Right renal pelvis (tissue), 4 donors: ENCODE measurements around the gene CGNL1. TPM values are rescaled to one million over a fixed set of nuclear protein-coding genes. Genes with fewer than 3 reads are reported as not detected.

Source experiments
- DNase-seq, 4 donors: peaks; one replicate each; pipeline ENCODE4 v3.0.0-alpha.2; 2013; ENCODE audit warnings: low read depth in 4 of 4, low spot score in 3 of 4, missing footprints in 1 of 4
- polyA plus RNA-seq, 4 donors: library from polyadenylated mRNA; unstranded; fragments of 120-200 nt; gene quantifications; one replicate each; pipeline ENCODE4 v1.2.1, GENCODE V29; 2013; ENCODE audit not compliant: insufficient read length in 4 of 4

The CGNL1 gene
- polyA plus RNA-seq, 4 donors = 57.5 to 67.3 (median 63.9) TPM

GRCh38 chr15:57348081-57348480 is 28.2 kb upstream of the CGNL1 start:
- DNase-seq = no peak

DNA sequence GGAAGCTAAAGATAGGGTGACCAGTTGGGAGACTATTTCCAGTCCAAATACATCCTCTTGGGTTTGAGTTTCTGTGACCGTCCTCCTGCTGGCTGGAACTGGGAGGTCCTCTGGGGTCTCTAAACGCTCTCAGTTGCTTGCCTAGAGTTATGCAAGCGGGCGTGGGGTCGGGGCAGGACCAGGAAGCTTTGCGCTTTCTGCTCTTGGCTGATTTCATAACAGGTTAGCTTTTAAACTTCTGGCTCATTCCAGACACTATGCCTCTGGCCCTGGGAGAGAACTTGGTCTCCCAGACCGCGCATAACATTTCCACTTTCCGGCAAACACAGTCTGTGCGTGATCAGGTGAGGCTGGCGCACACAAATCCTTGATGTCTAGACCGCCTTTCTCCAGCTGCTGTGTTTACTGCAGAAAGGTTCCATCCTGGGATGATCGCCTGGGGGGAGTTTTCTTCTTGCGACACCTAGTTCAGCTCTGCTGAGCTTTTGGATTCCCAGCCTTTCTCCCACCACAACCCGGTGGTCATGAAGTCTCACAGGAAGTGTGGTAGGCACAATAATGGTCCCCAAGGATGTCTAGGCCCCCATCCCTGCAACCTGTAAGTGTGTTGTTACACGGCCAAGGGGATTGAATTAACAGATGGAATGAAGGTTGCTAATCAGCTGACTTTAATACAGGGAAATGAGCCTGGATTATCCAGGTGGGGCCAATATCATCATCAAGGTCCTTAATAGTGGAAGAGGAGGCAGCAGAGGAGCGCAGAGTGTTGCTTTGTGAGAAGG is 23.6 kb upstream of the CGNL1 start:
- DNase-seq = no peak

- DNase-seq = no peak
Measured at GRCh38 chr15:57353317-57353804, 22.9 kb upstream of the CGNL1 start.

DNA sequence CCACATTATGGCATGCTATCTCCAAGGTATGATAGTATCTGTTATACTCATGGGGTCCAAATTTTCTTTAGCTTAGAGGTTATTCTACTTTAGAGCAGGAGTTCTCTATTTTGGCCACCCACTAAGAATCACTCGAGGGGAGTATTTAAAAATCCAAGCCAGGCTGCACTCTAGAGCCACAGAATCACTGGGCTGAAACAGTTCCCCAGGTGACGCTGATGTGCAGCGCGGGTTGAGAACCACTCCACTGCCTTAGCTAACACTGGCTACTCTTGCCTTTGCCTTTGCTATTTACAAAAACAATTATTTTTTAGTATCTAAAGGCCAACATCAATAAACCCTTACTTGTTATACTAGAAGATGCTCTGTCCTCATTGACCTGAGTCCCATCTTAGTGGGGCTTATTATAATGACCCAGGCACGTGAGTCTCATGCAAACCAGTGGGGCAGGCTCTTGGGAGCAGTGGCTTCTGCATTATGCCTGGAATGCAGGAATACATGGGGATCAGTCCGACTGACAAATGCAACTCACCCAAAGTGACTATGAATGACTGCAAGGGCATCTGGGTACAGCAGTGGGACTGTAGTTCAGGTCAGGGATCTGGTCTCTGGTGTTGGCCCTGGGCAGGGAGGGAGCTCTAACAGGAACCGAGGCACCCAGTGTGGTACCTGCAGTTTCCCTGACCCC is 21.7 kb upstream of the CGNL1 start:
- no peak for DNase-seq

DNA sequence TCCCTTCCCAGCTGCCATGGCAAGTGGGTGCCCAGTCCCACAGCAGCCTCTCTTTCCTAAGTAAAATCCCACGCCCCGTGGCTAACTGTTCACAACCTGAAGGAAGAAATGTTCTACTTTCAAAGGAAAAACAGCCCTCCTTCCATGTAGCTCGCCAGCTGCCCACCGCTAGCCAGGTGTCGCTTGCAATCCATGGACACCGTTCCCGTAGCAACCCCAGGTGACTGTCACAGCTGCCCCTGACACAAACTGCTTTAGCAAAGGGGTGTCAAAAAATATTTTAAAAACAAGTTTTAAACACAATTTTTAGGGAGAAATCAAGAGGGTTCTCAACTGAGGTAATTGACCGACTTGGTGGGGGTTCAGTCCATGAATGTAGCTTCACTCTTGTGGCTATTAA is 21.0 kb upstream of the CGNL1 start:
- DNase-seq = no peak

DNA sequence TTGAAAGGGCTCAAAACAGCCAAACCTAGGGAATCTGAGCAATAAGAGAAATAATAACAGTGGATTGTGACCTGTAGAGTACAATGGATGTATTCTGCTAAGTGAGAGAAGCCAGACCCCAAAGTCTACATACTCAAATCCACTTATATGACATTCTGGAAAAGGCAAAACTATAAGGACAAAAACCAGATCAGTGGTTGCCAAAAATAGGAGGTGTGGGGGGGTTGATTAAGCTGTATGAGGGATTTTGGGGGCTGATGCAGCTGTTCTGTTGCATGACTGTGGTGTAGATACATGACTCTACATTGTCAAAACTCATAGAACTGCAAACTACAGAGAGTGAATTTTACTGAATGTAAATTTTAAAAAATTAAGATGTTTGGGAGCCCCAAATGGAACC is 20.1 kb upstream of the CGNL1 start:
- no peak for DNase-seq

GRCh38 chr15:57356636-57357035 is 19.7 kb upstream of the CGNL1 start:
- DNase-seq = no peak

DNA sequence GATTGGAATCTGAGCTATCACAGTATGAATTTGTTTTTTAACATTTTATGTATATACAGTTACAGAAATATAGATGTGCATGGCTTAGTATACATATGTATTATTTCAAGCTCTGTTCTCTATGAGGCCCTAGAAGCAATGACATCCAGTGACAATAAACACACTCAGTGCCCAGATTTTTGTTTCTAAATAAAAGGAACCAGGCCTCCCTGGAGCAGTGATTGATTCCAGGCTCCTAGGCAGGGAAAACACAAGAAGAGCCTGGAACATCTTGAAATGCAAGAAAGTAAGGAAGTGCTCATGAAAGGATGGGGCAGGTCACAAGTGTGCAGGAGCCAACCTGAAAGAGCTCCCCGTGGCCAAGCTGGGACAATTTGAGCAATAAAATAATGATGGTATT is 18.5 kb upstream of the CGNL1 start:
- DNase-seq = no peak

- no peak for DNase-seq
Measured at GRCh38 chr15:57358571-57358970, 17.7 kb upstream of the CGNL1 start.

GRCh38 chr15:57363661-57364060 is 12.6 kb upstream of the CGNL1 start:
- DNase-seq = no peak

DNA sequence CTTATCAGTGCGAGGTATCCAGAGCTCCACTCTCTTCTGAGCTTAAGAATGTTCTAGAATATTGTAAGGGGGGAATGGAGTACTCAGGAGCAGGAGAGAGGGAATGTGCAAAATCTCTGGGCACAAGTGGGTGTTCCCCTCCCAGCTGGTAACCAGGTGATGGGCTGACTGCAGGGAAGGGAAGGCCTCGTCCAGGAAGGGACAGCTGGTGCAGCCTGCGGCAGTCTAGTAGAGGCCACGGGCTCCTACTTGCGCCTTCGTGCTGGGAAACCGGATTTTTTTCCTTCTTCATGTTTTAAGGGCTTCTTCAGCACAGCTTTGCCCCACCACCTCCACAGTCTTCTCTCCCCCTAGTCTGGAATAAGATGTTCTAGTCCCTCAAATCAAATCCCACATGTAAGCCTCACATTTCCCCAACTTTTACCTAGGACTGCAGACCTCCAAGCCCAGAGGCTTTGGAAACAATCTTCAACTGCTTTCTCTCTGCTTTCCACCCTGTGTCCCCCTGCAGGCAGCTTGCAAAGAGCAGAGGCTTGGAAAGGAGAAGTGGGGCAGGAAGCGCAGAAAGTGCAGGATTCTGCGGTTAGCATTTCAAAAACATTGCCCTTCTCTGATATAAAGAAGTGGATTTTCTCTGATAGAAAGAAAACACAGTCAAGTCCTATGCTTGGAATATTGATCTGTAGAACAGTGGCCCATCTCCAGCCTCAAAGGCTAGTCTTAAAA is 11.9 kb upstream of the CGNL1 start:
- DNase-seq = no peak

DNA sequence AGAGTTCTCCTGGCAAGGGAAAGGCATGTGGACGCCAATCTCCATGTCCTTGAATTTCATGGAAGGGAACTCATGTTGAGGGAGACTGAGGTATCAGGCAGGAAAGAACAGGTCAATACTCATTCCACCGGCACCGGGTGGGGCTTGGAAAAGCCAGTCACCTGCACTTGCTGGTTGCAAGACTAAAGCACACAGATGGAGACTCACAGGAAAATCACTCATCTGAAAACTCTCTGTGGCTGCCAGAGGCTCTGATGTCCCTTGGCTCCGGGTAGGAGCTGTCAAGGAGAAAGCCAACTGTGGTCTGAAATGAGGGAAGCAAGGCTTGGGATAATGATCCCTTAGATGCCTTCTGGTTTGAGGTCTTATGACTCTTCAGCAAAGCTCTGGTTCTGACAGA is 8.7 kb upstream of the CGNL1 start:
- DNase-seq = no peak

GRCh38 chr15:57370929-57371328 is 5.4 kb upstream of the CGNL1 start:
- DNase-seq = no peak

DNA sequence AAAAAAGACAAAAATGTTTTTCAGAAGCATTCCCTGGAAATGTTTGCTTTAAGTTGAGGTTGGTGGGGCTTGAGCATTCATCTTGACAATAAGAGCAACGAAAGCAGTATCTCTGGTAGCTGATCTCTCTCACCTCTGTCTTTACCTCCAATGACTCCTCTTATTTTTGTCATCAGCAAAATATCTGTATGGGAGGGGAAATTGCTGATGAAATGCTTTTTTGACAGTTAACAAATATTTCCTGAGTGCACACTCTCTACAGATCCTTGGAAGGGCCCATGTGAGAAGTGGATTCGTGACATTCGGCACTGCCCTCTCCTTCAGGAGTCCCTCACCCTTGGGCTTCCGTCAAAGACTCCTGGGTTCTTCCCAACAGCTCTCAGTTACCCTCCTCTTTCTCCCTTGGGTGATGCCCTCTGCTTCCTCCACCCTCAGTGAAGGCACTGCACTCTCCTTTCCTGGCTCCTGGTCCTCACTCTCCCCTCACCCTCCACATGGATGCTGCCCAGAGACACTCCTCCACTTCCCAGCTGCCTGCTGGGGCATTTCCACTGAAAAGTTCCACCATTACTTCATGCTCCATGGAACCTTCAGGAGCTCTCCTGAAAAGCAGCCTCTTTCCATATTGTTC is 2.9 kb upstream of the CGNL1 start:
- no peak for DNase-seq

DNA sequence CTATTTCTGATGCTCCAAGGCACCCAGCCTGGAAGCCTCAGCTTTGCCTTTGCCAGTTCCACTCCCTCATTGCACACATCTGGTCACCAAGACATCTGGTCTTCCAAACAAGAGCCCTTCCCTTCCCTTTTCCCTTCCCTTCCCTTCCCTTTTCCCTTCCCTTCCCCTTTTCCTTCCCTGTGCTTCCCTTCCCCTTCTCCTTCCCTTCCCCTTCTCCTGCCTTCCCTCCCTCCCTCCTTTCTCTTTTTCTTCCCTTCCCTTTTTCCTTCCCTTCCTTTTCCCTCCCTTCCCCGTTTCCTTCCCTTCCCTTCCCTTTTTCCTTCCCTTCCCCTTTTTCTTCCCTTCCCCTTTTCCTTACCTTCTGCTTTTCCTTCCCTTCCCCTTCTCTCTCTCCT is 2.4 kb upstream of the CGNL1 start:
- DNase-seq = no peak

DNA sequence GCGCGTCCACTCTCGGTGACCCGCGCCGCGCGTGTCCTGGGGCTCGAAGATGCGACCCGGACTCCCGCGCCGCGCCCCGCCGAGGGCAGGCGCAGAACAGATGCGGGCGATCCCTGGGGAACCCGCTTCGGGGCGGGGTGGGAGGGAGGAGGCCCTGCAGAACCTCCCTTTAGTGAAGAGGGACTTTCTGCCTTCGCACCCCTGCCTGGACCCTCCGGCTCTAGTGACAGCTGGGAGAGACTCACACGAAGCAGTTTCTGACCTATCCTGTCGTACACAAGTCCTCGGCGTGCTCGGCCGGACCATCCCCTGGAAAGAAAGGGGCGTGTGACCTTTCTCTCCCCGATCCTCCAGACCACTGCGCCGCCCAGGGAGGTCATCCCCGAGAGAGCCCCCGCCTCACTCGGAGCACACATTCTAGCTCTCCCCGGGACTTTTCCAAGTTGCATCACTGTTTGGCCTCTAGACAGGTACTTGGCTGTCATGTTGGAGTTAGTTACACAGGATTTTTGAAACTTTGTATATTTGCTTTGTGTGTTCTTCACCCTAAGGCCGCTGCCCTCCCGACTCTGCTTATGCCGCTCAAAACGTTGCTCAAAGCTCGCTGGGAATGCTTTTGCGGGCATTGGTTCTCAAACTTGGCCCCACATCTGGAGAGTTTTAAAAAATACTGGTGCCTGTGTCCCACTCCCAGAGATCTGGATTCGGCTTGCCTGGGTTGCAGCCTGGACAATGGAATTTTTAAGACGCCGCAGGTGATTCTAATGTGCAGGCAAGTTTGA is 582 bp downstream of the CGNL1 start:
- DNase-seq = no peak

DNA sequence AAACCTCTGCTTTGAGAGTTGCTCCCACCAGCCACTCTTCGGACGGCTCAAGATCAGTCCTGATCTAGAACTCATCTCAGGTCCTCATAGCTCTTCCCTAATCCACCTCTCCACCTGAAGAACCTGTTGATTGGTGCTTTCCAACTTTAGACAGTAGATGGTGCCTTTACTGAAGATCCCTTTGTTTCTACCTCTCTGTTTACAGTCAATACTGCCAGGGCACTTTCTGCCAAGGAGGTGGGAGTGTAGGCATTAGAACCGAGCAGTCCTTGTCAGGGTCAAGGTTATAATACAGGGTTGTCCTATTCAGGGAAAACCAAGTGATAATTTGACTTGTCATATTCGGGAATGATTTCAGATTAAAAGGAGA is 1.2 kb downstream of the CGNL1 start:
- no peak for DNase-seq

DNA sequence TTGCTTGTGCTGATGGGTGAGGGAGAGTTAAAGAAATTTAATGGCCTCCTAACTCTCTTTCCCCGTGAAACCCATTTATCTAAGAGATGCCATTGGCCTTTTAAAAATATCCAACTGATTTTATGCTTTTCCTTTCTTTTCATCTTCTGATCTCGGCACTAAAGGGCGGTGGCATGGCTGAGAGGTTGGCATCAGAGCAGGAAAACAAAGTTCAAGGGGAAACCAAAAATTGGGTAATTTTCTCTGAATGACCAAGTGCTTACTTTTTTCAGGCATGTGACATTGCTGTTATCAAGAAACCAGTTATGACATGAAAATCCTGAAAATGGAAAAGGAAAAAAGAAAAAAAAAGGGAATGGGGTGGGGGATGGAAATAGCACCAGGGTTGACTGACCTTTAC is 3.2 kb downstream of the CGNL1 start:
- no peak for DNase-seq

- DNase-seq = no peak
Measured at GRCh38 chr15:57380854-57381253, 4.5 kb downstream of the CGNL1 start.

DNA sequence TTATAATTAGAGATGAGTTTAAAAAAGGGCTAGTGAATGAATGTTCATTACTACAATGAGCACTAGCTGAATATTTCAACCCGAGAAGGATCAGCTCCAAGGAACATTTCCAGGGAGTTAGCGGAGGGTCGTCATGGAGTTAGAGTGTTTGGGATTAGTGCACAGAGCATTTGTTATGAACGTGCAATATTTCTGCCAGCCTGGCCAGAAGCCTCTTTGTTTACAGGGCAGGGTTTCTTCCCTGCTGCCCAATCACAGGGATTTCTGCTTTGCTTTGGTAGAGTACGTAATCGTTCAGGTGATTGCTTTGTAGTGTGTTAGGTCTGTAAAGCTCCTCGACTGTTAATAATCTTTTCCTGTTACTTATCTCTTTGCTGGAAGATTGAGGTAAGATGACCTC is 5.9 kb downstream of the CGNL1 start:
- no peak for DNase-seq
